Immature natural killer cell (primary cell): ENCODE results near the gene BMP7. TPM values are rescaled to one million over a fixed set of nuclear protein-coding genes. Genes with fewer than 3 reads are reported as not detected.

Experiments used
- DNase-seq, 3 donors: peaks; one replicate each; pipeline ENCODE4 v3.0.0; 2022; ENCODE audit warnings: mixed read lengths in 1 of 3
- H3K27ac Mint-ChIP-seq, 6 donors: one replicate each; pipeline ENCODE4 v1.8.0; 2020; ENCODE audit warnings: mixed read lengths in 6 of 6, mild to moderate bottlenecking in 5 of 6, inconsistent platforms in 4 of 6, moderate library complexity in 3 of 6
- H3K27me3 Mint-ChIP-seq, 3 donors: one replicate each; pipeline ENCODE4 v1.8.0; 2020 to 2021; ENCODE audit warnings: low read depth in 3 of 3, mild to moderate bottlenecking in 3 of 3, mixed read lengths in 3 of 3, moderate library complexity in 3 of 3, inconsistent platforms in 1 of 3
- H3K36me3 Mint-ChIP-seq, 3 donors: one replicate each; pipeline ENCODE4 v1.8.0; 2020; ENCODE audit warnings: mixed read lengths in 3 of 3, inconsistent platforms in 2 of 3, mild to moderate bottlenecking in 2 of 3
- H3K4me1 Mint-ChIP-seq, 2 donors: one replicate each; pipeline ENCODE4 v1.8.0; 2020; ENCODE audit warnings: inconsistent platforms in 2 of 2, mild to moderate bottlenecking in 2 of 2, mixed read lengths in 2 of 2, moderate library complexity in 1 of 2
- H3K4me3 Mint-ChIP-seq, 5 donors: one replicate each; pipeline ENCODE4 v1.8.0; 2020; ENCODE audit warnings: mild to moderate bottlenecking in 5 of 5, mixed read lengths in 5 of 5, inconsistent platforms in 3 of 5, moderate library complexity in 3 of 5
- H3K9me3 Mint-ChIP-seq, 6 donors: one replicate each; pipeline ENCODE4 v1.8.0; 2020; ENCODE audit warnings: mild to moderate bottlenecking in 6 of 6, mixed read lengths in 6 of 6, inconsistent platforms in 4 of 6, moderate library complexity in 3 of 6
- polyA plus RNA-seq, 3 donors: library from polyadenylated mRNA; unstranded; fragments of 300-500 nt; fragmentation: Illumina TruSeq; gene quantifications; one replicate each; pipeline ENCODE4 v1.2.3, GENCODE V29; 2021

BMP7 gene
- polyA plus RNA-seq, 3 donors from 2014 or later: not detected

DNA sequence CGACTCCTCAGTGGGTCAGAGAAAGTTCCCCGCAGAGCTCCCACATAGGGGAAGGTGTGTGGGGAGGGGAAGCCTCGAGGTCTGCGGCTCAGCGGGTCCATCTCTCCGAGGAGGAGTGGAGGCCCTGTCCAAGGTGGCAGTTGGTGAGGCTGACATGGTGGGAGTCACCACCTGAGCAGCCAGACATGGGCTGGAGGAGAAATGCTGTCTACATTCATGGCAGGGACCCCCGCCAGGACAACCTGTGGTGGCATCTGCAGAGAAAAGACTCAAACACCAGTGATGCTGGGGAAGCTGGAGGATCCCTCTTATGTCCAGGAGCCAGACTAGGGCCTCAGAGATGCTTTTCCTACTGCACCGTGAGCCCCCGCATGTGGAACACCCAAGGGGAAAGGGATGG, 49.8 kb downstream of the BMP7 start:
- H3K4me1 Mint-ChIP-seq: no peaks in the 10 kb centered on the region
- no peaks in the 10 kb centered on the region for H3K36me3 Mint-ChIP-seq
- H3K4me3 Mint-ChIP-seq: no peak overlapping the region
- peaks cover 0 to 3% (median 0%) of the 10 kb centered on the region in 6 donors for H3K9me3 Mint-ChIP-seq
- H3K27ac Mint-ChIP-seq: no peak overlapping the region
- H3K27me3 Mint-ChIP-seq: peaks cover 5 to 8% (median 6%) of the 10 kb centered on the region in 3 donors
- no peak for DNase-seq

DNA sequence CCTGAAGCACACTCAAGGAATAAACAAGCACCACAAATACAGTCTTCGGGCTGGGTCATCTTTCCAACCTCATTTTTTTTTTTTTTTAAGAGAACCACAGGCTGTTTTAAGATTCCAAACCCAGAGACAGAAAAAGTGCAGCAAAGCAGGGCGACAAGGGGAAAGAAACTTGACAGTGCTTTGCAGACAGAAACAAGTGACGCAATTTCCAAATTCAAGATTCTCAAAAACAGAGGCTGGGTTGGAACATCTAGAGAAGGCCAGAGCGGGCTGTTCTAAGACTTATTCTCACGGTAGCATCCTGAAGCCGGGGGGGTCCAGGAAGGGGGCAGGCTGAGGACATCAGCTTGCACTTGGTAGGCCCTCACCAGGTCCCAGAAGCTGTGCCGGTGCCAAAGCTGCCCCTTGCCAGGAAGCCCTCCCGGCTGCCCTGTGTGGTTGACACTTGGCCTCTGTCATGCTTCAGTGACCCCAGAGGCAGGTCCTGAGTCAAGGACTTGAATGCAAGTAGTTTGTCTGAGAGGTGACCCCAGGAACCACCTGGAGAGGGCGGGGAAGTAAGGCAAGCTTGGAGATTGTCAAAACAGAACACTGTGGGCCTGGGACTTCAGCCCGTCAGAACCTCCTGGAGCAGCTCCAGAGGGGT, 50.5 kb downstream of the BMP7 start:
- Mint-ChIP-seq H3K9me3 (peaks cover 0 to 3% (median 0%) of the 10 kb centered on the region in 6 donors), H3K4me3 (no peak overlapping the region), H3K27me3 (peaks cover 5 to 8% (median 6%) of the 10 kb centered on the region in 3 donors)

DNA sequence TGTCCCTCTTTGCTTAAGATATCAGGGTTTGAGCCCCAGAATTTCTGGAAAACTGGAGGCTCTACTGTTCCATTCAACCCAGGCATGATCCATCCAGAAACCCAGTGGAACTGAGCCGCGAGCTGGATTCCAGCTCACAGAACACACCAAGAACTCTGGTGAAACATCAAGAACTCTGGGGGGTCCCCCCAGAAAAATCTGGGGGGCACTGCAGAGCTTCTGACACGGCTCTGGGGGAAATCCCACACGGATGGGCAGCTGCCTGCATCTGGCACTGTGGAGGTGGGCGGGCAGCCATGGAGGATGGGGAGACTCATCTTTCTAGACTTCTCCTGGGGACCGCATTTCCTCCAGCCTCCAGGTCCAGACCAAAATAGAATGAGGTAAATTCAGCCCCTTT, 51.0 kb downstream of the BMP7 start:
- Mint-ChIP-seq H3K4me1 (no peaks in the 10 kb centered on the region), H3K9me3 (peaks cover 0 to 3% (median 0%) of the 10 kb centered on the region in 6 donors), H3K36me3 (no peaks in the 10 kb centered on the region), H3K27ac (no peak overlapping the region), H3K27me3 (peaks cover 5 to 8% (median 5%) of the 10 kb centered on the region in 3 donors), H3K4me3 (no peak overlapping the region)
- no peak for DNase-seq

More for the DNA sequence above, 50.5 kb downstream of the BMP7 start:
- no peak overlapping the region for H3K27ac Mint-ChIP-seq
- no peaks in the 10 kb centered on the region for H3K4me1 Mint-ChIP-seq
- H3K36me3 Mint-ChIP-seq: no peaks in the 10 kb centered on the region
- no peak for DNase-seq

DNA sequence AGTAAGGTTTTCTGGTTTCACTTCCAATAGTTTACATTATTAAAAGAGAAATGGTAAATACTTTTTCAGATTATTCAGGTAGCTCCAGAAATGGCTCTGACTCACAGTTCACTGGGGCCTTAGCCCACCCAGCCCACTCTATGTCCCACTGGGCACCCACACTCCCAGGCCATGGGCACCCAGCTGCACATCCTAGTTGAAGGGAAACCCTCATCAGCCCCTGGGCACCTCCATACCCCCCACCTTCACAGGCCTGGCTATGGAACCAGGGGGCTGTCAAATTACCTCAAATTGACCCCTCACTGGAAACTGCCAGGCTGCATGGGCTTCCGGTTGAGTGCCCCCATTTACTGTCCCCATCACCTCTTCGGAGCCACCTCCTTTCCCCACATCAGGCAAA, 51.5 kb downstream of the BMP7 start:
- no peak for DNase-seq
- Mint-ChIP-seq H3K9me3 (peaks cover 0 to 3% (median 0%) of the 10 kb centered on the region in 6 donors), H3K27me3 (peaks cover 3 to 12% (median 5%) of the 10 kb centered on the region in 3 donors), H3K4me1 (no peaks in the 10 kb centered on the region), H3K4me3 (no peak overlapping the region), H3K36me3 (no peaks in the 10 kb centered on the region), H3K27ac (no peak overlapping the region)

DNA sequence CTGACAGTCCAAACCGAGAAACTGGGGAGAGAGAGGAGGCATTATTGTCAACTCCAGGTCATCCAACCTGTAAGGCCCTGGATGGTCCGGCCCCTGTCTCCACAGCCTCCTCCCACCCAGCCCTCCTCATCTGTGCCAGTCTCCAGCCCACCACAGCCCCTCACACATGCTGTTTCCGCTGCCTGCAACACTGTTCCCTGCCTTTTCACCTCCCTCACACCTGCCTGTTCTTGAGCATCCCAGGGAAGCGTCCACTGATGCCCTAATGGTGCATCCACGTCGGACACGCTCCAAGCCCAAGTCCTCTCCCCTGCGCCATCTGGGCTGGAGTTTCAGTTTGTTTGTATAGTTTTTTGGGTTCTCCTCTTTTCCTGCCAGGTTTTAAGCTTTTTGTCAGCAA, 52.0 kb downstream of the BMP7 start:
- no peak overlapping the region for H3K27ac Mint-ChIP-seq

DNA sequence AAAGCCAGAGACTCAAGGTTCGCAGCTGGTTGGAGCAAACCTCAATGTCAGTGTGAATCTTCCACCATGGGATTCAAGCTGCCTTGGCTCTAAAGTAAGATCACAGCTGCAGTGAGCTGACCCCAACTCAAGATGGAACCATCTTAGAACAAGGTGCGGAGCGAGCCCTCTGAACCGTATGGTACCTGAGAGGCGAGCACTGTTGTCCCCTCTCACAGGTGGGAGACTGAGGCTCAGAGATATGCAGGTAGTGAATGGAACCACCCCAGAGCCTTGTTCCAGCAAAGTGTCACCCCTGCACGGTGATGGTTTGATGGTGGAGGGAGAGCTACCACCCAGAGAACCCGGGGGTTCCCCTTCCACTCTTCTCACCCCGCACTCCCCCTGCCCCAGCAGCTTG, 52.5 kb downstream of the BMP7 start:
- Mint-ChIP-seq H3K27ac (no peak overlapping the region), H3K4me3 (no peak overlapping the region), H3K36me3 (no peaks in the 10 kb centered on the region), H3K4me1 (no peaks in the 10 kb centered on the region), H3K9me3 (peaks cover 0 to 3% (median 0%) of the 10 kb centered on the region in 6 donors), H3K27me3 (peaks cover 3 to 14% (median 5%) of the 10 kb centered on the region in 3 donors)
- no peak for DNase-seq

More for the DNA sequence above, 52.0 kb downstream of the BMP7 start:
- DNase-seq: no peak
- no peak overlapping the region for H3K4me3 Mint-ChIP-seq
- H3K4me1 Mint-ChIP-seq: no peaks in the 10 kb centered on the region
- H3K9me3 Mint-ChIP-seq: peaks cover 0 to 3% (median 0%) of the 10 kb centered on the region in 6 donors
- peaks cover 3 to 14% (median 5%) of the 10 kb centered on the region in 3 donors for H3K27me3 Mint-ChIP-seq
- no peaks in the 10 kb centered on the region for H3K36me3 Mint-ChIP-seq

DNA sequence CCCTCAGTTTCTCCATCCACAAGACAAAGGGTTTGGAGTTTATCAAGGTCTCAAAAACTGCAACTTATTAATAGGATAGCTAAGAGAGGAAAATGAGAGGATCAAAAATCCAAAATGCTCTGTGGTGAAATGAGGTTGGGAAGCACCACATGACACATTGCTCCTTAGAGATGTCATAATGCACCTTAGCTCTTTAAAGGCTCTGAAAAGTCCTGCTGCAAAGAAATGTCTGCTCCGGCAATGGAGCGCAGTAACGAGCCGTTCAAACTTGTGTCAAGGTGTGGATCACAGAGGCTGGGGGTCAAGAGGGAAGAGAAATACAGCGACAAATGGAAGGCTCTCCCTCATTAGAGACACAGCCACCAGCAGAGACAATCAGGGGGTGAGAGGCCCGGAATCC, 53.1 kb downstream of the BMP7 start:
- H3K27ac Mint-ChIP-seq: no peak overlapping the region
- H3K27me3 Mint-ChIP-seq: peaks cover 3 to 14% (median 8%) of the 10 kb centered on the region in 3 donors
- no peaks in the 10 kb centered on the region for H3K36me3 Mint-ChIP-seq
- no peak overlapping the region for H3K4me3 Mint-ChIP-seq
- no peaks in the 10 kb centered on the region for H3K4me1 Mint-ChIP-seq
- H3K9me3 Mint-ChIP-seq: peaks cover 0 to 3% (median 0%) of the 10 kb centered on the region in 6 donors
- no peak for DNase-seq

DNA sequence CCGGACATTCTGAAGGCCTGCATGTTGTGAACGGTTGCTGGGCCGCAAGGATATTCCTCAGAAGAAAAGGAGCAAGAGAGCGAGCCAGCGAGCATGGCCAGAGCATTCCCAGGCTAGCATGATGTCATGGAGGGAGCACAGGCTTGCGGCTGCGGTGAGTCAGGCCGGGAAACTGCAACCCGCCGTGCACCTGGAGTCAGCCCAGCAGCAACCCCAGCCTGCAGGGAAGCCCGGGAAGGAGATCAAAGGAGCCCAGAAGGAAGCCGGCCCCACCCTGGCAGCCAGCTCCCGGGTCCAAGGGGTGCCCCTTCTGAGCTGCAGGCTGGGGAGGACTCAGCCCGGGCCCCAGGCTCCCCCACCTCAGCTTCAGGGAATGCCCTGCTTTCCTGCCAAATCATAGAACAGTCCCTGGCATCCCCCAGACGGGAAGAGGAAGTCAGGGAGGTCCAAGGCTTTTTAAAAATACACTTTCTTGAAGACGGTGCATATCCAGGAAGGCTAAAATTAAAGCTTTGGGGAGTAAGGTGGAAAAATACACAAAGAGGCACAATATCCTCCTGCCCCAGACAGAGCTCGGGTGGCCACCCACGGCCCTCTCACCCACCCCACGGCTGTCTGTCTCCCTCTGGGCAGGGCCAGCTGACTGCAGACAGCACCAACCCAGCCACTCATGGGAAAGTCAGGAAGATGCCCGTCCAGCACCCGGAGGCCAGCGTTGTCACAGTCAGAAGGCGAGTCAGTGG, 53.7 kb downstream of the BMP7 start:
- Mint-ChIP-seq H3K4me1 (no peaks in the 10 kb centered on the region), H3K4me3 (no peak overlapping the region), H3K9me3 (peaks cover 0 to 3% (median 0%) of the 10 kb centered on the region in 6 donors), H3K27me3 (peaks cover 3 to 14% (median 8%) of the 10 kb centered on the region in 3 donors), H3K36me3 (no peaks in the 10 kb centered on the region), H3K27ac (no peak overlapping the region)
- no peak for DNase-seq

DNA sequence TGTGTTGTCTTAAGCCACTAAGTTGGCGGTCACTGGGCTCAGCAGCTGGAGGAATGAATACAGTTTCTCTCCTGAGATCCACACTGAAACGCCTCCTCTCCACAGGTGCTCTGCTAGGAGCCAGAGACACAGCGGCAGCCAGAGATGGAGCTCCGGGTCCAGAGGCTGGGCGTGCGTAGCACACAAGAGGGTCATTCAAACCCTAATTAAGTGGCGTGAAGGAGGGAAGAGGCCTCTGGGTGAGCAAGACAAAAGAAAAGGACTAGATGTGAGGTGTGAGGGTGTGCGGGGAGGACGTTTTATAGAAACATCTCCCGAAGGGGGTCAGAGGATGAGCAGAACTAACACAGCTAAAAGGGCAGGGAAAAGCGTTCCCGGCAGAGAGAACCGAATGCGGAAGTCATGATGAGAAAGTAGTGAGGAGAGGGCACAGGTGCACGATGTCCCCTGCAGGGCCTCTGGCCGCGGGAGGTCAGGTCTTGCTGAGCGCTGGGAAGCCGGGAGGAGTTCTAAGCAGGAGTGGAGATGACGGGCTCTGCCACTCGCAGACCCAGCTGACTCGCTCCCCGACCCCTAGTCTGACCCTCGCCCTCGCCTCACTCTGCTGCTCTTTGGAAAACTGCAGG, 54.4 kb downstream of the BMP7 start:
- Mint-ChIP-seq H3K4me1 (no peaks in the 10 kb centered on the region), H3K27ac (no peak overlapping the region), H3K4me3 (no peak overlapping the region), H3K9me3 (no peaks in the 10 kb centered on the region), H3K36me3 (no peaks in the 10 kb centered on the region), H3K27me3 (peaks cover 3 to 12% (median 8%) of the 10 kb centered on the region in 3 donors)
- no peak for DNase-seq

DNA sequence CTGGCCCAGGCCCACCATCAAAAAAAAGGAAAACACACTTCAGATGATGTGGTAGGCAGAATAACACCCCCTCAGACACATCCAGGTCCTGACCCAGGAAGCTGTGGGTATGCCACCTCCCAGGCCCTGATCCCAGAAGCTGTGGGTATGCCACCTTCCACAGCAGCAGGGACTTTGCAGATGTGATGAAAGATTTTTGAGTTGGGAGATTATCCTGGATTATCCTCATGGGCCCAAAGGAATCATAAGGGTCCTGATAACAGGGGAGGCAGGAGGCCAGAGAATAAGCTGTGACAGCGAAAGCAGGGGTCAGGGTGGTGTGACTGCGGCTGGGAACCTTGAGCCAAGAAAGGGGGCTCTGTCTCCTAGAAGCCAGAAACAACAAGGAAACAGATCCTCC, 55.0 kb downstream of the BMP7 start:
- H3K4me3 Mint-ChIP-seq: no peak overlapping the region
- H3K27me3 Mint-ChIP-seq: peaks cover 3 to 11% (median 8%) of the 10 kb centered on the region in 3 donors
- H3K4me1 Mint-ChIP-seq: no peaks in the 10 kb centered on the region
- no peak for DNase-seq
- H3K27ac Mint-ChIP-seq: no peak overlapping the region
- no peaks in the 10 kb centered on the region for H3K36me3 Mint-ChIP-seq
- no peaks in the 10 kb centered on the region for H3K9me3 Mint-ChIP-seq

DNA sequence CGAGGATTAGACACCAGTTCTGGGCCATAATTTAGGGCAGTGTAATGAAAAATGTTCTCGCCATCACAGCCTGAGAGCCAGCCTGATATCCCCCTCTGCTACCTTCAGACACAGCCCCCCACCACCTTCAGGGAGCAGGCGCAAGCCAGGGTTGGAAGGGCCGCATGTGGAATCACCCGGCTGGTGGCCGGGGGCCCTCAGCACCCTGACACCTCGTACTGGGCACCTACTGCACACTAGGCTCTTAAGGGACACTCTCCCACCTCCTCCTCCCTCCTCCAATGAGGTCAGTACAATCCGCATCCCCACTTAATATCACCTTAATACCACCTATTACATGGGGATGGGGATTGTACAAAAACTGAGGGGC, 55.5 kb downstream of the BMP7 start:
- no peak for DNase-seq
- Mint-ChIP-seq H3K9me3 (no peaks in the 10 kb centered on the region), H3K4me1 (no peaks in the 10 kb centered on the region), H3K4me3 (no peak overlapping the region), H3K36me3 (no peaks in the 10 kb centered on the region), H3K27ac (no peak overlapping the region), H3K27me3 (peaks cover 2 to 11% (median 8%) of the 10 kb centered on the region in 3 donors)

DNA sequence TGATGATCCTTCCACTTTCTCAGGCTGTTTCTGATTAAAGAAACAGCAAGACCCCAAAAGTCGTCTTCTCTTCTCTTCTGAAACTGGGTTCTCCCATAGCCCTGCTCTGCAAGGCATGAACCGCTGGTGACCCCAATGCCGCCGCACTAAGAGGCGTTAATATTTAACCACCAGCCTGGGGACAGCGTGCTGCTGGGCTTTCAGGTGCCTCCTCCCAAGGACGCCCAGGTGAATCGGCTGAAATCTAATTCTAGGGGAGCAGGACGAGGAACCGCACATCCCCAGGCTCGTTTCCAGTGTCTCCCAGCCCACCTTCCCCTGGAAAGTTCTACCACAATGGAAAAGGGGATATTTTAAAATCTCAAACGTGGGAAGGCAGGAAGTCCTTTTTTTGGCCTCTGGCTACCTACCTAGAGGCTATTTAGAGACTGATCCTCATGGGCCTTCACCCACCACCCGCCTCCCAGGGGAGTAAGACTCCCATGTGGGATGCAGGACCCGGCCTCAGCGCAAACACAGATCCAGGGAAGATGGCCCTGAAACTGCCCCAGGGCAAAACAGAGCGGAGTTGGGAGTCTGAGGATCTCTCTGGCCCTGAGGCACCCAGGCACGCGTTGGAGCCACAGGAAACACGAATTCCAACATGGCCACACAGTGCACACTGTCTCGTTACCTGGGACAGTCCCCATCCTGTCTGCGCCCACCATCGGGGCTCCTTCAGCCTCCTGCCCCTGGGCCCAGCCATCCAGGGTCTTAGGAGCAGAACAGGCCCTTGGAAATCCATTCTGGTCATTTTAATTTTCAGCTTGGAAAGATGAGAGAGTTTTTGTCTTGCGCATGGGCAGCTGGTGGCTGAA, 56.2 kb downstream of the BMP7 start:
- no peak for DNase-seq
- no peaks in the 10 kb centered on the region for H3K9me3 Mint-ChIP-seq
- no peak overlapping the region for H3K4me3 Mint-ChIP-seq
- H3K27me3 Mint-ChIP-seq: peaks cover 2 to 10% (median 8%) of the 10 kb centered on the region in 3 donors
- H3K4me1 Mint-ChIP-seq: no peaks in the 10 kb centered on the region
- no peak overlapping the region for H3K27ac Mint-ChIP-seq
- H3K36me3 Mint-ChIP-seq: no peaks in the 10 kb centered on the region

DNA sequence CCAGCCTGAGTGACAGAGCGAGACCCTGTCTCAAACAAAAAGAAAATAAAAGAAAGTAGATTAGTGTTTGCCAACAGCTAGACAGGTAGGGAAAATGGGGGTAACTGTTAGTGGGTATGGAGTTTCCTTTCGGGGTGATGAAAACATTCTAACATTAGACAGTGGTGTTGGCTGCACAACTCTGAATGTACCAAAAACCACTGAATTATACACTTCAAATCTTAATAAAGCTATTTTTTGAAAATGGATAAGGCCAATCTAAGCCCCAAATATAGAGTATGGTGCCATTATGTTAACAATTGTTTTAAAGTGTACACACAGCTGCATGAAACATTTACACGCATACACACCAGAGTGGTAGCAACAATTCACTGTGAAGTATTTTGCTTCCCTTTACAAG, 57.0 kb downstream of the BMP7 start:
- peaks cover 2 to 8% (median 7%) of the 10 kb centered on the region in 3 donors for H3K27me3 Mint-ChIP-seq
- no peaks in the 10 kb centered on the region for H3K36me3 Mint-ChIP-seq
- H3K9me3 Mint-ChIP-seq: no peaks in the 10 kb centered on the region
- H3K4me3 Mint-ChIP-seq: no peak overlapping the region
- DNase-seq: no peak
- no peak overlapping the region for H3K27ac Mint-ChIP-seq
- H3K4me1 Mint-ChIP-seq: no peaks in the 10 kb centered on the region
